HTERT RPE-1 (cell line): Measurements from ENCODE around the gene GPLD1.

ENCODE experiments used
- in situ Hi-C: fragments of 300-500 bp; cut with MboI; formaldehyde crosslinking; loops from 4 replicates; pipeline ENCODE4 v1.14.3; 2020; ENCODE audit warnings: low sequenced_read_pairs

Gene GPLD1

DNA sequence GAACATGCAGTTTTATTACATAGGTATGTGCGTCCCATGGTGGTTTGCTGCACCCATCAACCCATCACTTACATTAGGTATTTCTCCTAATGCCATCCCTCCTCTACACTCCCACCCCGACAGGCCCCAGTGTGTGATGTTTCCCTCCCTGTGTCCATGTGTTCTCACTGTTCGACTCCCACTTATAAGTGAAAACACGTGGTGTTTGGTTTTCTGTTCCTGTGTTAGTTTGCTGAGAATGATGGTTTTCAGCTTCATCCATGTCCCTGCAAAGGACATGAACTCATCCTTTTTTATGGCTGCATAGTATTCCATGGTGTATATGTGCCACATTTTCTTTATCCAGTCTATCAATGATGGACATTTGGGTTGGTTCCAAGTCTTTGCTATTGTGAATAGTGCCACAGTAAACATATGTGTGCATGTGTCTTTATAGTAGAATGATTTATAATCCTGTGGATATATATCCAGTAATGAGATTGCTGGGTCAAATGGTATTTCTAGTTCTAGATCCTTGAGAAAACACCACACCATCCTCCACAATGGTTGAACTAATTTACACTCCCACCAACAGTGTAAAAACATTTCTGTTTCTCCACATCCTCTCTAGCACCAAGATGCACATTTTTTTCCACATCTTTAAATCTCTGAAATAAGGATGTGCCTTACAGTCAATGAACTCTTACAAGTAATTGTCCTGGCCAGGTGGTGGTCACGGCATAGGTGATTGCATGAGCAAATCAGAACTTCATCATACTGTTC, 104.8 kb downstream of the GPLD1 start:
- in situ Hi-C loops, result loop anchor here (25.0 kb wide), 1 partner anchor 97 kb away; no protein-coding TSS in a partner anchor

DNA sequence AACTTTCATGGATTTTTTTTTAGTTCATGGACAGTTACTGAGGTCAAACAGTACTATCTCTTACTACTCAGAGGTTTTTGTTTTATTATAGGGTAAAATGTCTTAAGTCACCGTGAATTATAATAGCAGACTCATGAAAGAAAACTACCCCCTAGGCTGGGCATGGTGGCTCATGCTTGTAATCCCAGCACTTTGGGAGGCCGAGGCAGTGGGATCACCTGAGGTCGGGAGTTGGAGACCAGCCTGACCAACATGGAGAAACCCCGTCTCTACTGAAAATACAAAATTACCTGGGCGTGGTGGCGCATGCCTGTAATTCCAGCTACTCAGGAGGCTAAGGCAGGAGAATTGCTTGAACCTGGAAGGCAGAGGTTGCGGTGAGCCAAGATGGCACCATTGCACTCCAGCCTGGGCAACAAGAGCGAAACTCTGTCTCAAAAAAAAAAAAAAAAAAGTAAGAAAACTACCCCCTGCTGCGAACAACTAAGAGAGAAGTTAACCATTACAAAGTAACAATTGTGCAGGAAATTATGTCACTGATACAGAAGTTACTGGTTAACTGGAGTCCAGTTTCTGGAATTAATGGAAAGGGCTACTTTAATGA, 106.4 kb downstream of the GPLD1 start:
- in situ Hi-C loops, result loop anchor here (25.0 kb wide), 1 partner anchor 96 kb away; no protein-coding TSS in a partner anchor

DNA sequence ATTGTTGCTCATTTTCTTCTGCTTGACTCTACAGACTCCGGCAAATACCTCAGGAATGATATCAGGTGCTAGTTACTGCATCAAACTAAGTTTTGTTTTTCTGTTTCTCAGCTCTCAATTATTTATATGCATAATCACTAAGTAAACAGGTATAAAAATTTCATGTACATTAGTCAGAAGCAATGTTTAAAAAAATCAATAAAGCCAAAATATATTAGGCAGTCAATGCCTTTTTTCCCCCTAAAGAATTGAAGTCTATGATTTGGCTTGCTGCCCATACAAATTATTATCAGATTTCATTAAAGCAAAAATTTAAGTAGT, 107.2 kb downstream of the GPLD1 start:
- in situ Hi-C loops, result loop anchor here (25.0 kb wide), 1 partner anchor 95 kb away; no protein-coding TSS in a partner anchor

DNA sequence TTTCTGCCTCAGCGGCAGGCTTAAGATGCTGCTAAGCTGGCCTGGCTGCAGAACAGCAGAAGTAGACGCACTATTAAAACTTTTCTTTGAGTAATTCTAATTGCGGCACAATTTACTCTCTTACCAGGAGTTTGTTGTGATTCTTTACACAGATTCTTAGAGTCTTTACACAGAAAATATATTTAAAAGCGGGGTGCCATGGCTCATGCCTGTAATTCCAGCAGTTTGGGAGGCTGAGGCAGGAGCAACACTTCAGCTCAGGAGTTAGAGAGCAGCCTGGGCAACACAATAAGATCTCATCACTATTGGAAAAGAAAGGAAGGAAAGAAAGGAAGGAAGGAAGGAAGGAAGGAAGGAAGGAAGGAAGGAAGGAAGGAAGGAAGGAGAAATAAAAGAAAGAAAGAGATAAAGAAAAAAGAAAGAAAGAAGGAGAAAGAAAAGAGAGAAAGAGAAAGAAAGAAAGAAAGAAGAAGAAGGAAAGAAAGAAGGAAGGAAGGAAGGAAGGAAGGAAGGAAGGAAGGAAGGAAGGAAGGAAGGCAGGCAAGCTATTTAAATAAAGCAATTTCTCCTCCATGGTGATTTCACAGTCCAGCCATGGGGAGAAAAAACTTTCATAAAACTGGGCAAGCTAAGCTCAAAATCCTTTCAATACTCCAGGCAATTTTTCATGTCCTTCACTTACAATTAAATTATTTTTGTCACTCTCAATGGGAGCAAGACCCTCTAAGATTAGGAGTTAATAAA, 107.7 kb downstream of the GPLD1 start:
- in situ Hi-C loops, result loop anchor here (25.0 kb wide), 1 partner anchor 94 kb away; no protein-coding TSS in a partner anchor

DNA sequence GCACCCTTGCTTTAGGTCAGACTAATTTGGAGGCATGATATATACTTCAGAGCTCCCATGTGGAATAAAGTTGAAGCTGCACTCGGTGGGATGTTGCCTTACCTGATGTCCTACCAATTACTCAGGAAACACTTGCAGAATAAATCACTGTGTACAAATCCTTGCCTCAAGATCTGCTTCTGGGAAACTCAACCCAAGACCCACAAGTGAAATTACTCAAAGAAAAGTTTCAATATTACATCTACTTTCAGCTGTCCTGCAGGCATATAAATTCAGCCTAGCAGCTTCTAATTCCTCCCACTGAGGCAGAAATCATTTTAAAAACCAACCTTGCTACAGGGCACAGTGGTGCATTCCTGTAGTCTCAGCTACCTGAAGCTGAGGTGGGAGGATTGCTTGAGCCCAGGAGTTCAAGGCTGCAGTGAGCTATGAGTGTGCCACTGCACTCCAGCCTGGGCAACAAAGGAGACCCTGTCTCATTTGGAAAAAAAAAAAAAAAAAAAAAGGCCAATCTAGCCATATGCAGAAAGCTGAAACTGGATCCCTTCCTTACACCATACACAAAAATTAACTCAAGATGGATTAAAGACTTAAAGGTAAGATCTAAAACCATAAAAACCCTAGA, 110.8 kb downstream of the GPLD1 start:
- in situ Hi-C loops, result loop anchor here (25.0 kb wide), 1 partner anchor 91 kb away; no protein-coding TSS in a partner anchor
